IMR-90 (cell line): ENCODE results near the gene LAMA5.

Source experiments
- CTCF ChIP-seq: conservative IDR thresholded peaks from 2 replicates; pipeline ENCODE4 v1.5.1; 2012; ENCODE audit warnings: mild to moderate bottlenecking, low read depth, low read length, improper control_type of control experiment
- POLR2A ChIP-seq: IDR thresholded peaks from 2 replicates; pipeline ENCODE4 v1.6.1; 2012; ENCODE audit warnings: mild to moderate bottlenecking, low read depth, low read length
- RCOR1 ChIP-seq: IDR thresholded peaks from 2 replicates; pipeline ENCODE4 v1.6.1; 2012; ENCODE audit warnings: mild to moderate bottlenecking, low read length, improper control_type of control experiment; ENCODE audit not compliant: insufficient replicate concordance
- TF ChIP-seq, protein P1 (sequence below): fragments of 150-350 bp; IDR thresholded peaks from 2 replicates; pipeline ENCODE4 v1.6.1; 2017; ENCODE audit warnings: mild to moderate bottlenecking, antibody characterized with exemption, low read length, low read depth

DNA sequence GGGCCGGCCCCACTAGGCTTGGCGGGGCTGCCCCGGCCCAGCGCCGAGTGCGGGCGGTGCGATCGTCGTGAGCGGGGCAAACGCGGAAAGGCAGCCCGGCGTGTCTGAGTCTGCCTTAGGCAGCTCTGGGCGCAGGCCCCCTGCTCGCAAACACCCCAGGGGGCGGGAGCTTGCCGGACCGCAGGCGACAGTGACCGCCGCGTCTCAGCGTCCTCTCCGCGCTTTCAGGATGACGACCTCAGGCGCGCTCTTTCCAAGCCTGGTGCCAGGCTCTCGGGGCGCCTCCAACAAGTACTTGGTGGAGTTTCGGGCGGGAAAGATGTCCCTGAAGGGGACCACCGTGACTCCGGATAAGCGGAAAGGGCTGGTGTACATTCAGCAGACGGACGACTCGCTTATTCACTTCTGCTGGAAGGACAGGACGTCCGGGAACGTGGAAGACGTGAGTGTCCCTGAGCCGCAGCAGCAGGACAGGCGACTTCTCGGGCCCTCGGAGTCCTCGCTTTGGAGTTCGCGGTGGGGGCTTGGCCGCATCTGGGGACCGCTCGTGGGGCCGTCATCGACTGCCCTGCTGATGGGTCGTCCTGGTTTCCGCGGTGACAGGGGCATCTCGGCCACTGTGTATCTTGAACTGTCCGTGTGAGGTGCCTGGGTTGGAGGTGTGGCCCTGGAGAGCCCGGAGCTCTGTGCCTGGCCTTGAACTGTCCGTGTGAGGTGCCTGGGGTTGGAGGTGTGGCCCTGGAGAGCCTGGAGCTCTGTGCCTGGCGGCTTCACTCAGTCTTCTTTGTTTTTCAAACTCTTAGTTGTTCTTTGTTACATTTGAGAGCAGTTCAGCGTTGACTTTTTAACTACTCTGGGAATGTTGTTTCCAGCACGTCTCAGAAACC is 63.5 kb downstream of the LAMA5 start:
- TF ChIP-seq CTCF (no peak), POLR2A (no peak; the same call in 1 of the 2 replicates), RCOR1 (no peak)
- TF ChIP-seq, protein P1, sequence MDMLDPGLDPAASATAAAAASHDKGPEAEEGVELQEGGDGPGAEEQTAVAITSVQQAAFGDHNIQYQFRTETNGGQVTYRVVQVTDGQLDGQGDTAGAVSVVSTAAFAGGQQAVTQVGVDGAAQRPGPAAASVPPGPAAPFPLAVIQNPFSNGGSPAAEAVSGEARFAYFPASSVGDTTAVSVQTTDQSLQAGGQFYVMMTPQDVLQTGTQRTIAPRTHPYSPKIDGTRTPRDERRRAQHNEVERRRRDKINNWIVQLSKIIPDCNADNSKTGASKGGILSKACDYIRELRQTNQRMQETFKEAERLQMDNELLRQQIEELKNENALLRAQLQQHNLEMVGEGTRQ = no peak
